ENCODE results near the gene RRP1.
"Not testable (repeated sequence)": the region's sequence is repeated elsewhere in the genome, so short reads cannot be mapped to it uniquely, and the experiment has no call there.

Gene RRP1

DNA sequence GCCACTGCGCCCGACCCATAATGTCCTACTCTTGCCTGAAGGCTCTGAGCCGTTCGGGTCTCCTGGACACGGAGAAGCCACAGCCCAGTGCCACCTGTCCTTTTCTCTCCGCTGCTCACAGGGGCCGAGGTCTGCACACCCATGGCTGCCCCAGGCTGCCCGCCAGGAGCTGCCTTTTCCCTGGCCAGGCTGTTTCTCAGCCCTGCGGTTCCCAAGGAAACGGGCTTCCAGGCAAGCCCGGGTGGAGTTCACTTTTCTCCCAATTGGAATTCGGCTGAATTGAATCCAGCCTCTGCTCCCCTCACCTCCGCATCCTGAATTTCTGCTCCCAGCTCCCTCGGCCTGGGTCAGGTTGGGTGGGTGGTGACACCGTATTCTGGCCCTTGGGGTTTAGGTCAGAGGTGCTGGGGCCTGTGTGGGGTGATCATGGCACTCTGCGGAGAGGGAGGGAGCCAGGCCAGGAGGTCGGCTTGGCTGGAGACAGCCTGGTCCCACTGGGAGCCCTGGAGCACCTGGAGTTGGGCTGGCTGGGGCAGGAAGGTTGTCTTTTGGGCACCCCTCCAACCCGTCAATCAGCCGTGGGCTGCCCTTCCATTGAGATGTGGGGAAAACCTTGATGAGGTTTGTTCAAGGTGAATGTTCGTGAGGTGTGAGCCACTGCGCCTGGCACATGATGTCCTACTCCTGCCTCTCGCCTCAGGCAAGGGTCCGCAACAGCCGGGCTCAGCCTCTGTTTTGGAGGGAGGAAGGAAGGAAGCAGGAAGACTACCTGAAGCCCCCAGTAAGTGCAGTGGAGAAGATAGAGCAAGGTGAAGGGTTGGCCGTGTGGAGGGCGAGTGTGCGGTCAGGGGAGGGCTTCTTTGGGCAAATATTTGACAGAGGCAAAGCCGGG lies 25.1 kb downstream of the RRP1 start:
- Histone ChIP-seq H3K27me3 (ENCODE audit: control insufficient read depth, insufficient read depth, low read length) (no peaks in the 10 kb centered on the region), H3K36me3 (ENCODE audit: control insufficient read depth, insufficient read depth, low read length) (no peaks in the 10 kb centered on the region), H3K4me1 (ENCODE audit: control insufficient read depth, insufficient read depth, low read length) (peaks cover 38% of the 10 kb centered on the region), H3K9ac (ENCODE audit: low read length) (no peak overlapping the region), H3K27ac (ENCODE audit: low read depth, low read length) (no peak overlapping the region), H3K9me3 (ENCODE audit: control insufficient read depth, insufficient read depth, low read depth, low read length) (no peaks in the 10 kb centered on the region; the same call in 1 of the 2 replicates), H3K4me3 (ENCODE audit: low read depth, low read length) (peak overlapping the region; percentile 45)

DNA sequence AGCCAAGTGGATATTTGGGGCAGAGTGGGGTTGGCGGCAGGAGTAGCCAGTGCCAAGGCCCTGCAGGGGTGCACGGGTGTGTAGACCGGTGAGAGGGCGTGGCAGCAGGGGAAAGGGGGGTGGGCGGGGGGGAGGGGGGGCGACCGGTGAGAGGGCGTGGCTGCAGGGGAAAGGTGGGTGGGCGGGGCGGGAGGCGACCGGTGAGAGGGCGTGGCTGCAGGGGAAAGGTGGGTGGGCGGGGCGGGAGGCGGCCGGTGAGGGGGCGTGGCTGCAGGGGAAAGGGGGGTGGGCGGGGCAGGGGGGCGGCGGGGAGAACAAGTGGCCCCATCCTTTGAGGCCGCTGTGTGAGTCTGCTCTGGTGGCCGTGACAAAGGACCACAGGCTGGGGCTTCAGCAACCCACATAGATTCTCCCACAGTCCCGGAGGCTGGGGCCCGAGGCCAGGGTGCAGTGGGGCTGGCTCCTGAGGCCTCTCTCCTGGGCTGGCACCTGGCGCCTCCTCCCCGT lies 25.8 kb downstream of the RRP1 start:
- no peaks in the 10 kb centered on the region; the same call in 1 of the 2 replicates for H3K9me3 ChIP-seq (ENCODE audit: control insufficient read depth, insufficient read depth, low read depth, low read length)
- H3K4me1 ChIP-seq (ENCODE audit: control insufficient read depth, insufficient read depth, low read length), result peaks cover 38% of the 10 kb centered on the region
- no peak overlapping the region for H3K9ac ChIP-seq (ENCODE audit: low read length)
- H3K27ac ChIP-seq (ENCODE audit: low read depth, low read length), result no peak overlapping the region
- H3K36me3 ChIP-seq (ENCODE audit: control insufficient read depth, insufficient read depth, low read length), result no peaks in the 10 kb centered on the region
- H3K4me3 ChIP-seq (ENCODE audit: low read depth, low read length), result peak overlapping the region; percentile 45
- no peaks in the 10 kb centered on the region for H3K27me3 ChIP-seq (ENCODE audit: control insufficient read depth, insufficient read depth, low read length)

DNA sequence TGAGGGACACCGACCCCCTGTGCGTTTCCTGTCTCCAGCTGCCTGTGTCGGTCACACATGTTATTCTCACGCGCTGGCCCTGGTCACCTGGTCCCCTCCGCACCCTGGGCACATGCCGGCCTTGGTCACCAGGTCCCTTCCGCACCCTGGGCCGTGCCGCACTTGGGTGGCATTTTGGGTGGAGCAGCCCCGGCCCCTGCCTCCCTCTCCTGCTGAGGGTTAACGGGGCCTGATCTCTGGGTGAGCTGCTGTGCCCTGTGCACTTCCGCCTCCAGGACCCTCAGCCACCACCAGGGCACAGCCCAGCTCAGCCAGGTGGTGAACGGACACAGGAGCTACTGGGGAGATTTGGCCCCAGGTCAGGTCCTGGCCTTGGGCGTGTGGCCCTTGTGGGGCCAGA lies 26.6 kb downstream of the RRP1 start:
- Histone ChIP-seq H3K9me3 (ENCODE audit: control insufficient read depth, insufficient read depth, low read depth, low read length) (no peaks in the 10 kb centered on the region; the same call in 1 of the 2 replicates), H3K27ac (ENCODE audit: low read depth, low read length) (no peak overlapping the region), H3K36me3 (ENCODE audit: control insufficient read depth, insufficient read depth, low read length) (no peaks in the 10 kb centered on the region), H3K27me3 (ENCODE audit: control insufficient read depth, insufficient read depth, low read length) (no peaks in the 10 kb centered on the region), H3K4me1 (ENCODE audit: control insufficient read depth, insufficient read depth, low read length) (peaks cover 37% of the 10 kb centered on the region), H3K4me3 (ENCODE audit: low read depth, low read length) (no peak overlapping the region), H3K9ac (ENCODE audit: low read length) (no peak overlapping the region)

DNA sequence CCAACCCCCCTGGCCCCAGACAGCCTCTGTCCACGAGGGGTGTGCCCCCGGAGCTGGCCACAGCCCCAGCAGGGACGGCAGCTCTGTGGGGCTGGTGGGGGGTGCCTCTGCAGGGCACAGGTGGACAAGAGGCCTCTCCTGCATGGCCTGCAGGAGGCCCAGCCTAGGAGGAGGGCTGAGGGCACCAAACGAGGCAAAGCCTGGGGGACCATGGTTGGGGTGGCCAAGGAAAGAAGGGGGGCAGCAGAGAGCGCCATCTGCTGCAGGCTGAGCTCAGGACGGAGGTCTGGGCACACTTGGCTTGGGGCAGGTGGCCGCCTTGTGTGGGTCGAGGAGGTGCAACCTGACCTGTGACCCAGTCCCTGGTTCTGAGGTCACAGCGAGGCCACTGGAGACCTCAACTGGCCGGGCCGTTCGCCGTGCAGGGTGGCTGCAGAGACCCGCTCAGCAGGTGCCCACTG lies 27.3 kb downstream of the RRP1 start:
- Histone ChIP-seq H3K4me1 (ENCODE audit: control insufficient read depth, insufficient read depth, low read length) (peaks cover 30% of the 10 kb centered on the region), H3K36me3 (ENCODE audit: control insufficient read depth, insufficient read depth, low read length) (no peaks in the 10 kb centered on the region), H3K9ac (ENCODE audit: low read length) (no peak overlapping the region), H3K27ac (ENCODE audit: low read depth, low read length) (no peak overlapping the region), H3K27me3 (ENCODE audit: control insufficient read depth, insufficient read depth, low read length) (no peaks in the 10 kb centered on the region), H3K9me3 (ENCODE audit: control insufficient read depth, insufficient read depth, low read depth, low read length) (no peaks in the 10 kb centered on the region; the same call in 1 of the 2 replicates), H3K4me3 (ENCODE audit: low read depth, low read length) (no peak overlapping the region)

DNA sequence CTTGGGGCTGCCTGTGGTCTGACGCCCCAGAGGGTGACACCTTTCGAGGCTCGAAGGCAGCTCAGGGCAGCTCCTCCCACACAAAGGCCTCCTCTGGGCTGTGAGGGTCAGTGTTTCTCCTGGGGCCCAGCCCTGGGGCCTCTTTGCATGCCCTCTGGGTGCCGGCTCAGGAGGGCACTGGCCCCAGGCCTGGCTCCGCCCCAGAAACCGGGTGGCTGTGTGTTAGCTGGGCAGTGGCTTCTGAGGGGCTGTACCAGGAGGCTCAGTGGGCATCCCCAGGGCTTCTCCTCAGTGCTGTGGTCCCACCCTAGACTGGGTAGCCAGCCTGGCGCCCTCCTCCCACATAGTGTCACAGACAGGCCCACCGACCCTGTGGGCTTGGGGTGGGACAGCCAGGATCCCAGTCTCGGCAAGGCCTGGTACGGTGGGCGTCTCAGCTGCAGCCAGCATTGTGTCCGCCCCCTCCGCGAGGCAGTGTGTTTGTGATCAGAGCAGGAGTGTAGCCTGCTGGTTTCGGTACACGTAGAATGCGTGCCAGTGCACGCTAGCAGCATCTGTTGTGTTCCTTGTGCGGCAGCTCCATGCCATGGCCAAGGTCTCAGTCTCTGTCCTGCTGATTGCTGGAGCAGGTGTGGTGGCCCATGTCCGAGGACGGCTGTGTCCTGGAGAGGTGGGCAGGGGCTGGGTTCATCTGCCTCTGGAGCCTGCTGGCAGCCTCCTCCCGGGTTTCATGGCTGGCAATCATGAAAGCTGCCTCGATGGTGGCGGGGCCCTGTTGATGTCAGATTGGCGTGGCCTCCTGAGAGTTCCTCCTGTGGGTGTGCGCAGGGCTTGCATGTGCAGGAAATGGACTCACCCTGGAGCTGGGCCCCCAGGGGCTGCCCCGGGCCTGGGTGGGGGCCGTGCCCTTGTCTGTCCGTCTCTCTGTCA lies 28.0 kb downstream of the RRP1 start:
- no peak overlapping the region for H3K9ac ChIP-seq (ENCODE audit: low read length)
- H3K27me3 ChIP-seq (ENCODE audit: control insufficient read depth, insufficient read depth, low read length), result no peaks in the 10 kb centered on the region
- H3K4me3 ChIP-seq (ENCODE audit: low read depth, low read length), result no peak overlapping the region
- peaks cover 22% of the 10 kb centered on the region for H3K4me1 ChIP-seq (ENCODE audit: control insufficient read depth, insufficient read depth, low read length)
- H3K36me3 ChIP-seq (ENCODE audit: control insufficient read depth, insufficient read depth, low read length), result no peaks in the 10 kb centered on the region
- no peak overlapping the region for H3K27ac ChIP-seq (ENCODE audit: low read depth, low read length)
- no peaks in the 10 kb centered on the region; the same call in 1 of the 2 replicates for H3K9me3 ChIP-seq (ENCODE audit: control insufficient read depth, insufficient read depth, low read depth, low read length)

DNA sequence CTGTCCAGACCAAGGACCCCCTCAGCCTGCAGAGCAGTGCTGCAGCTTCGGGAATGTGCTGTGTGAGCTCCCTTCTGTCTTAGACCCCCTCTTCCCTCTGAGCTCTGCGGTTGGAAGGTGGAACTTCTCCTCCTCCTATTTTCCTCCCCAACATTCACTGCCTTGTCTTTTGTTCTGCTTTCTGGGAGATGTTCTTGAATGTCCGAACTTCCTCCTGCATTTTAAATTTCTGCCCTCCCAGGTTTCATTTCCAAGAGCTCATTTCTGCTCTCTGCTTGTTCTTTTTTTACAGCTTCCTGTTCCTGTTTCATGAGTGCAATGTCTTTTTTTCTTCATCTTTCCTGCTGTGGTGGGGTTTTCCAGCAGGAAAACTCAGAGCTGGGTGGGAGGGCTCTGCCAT lies 29.3 kb downstream of the RRP1 start:
- Histone ChIP-seq H3K9ac (ENCODE audit: low read length) (no peak overlapping the region), H3K9me3 (ENCODE audit: control insufficient read depth, insufficient read depth, low read depth, low read length) (no peaks in the 10 kb centered on the region; the same call in 1 of the 2 replicates), H3K4me3 (ENCODE audit: low read depth, low read length) (no peak overlapping the region), H3K27ac (ENCODE audit: low read depth, low read length) (no peak overlapping the region), H3K4me1 (ENCODE audit: control insufficient read depth, insufficient read depth, low read length) (peaks cover 16% of the 10 kb centered on the region), H3K36me3 (ENCODE audit: control insufficient read depth, insufficient read depth, low read length) (no peaks in the 10 kb centered on the region), H3K27me3 (ENCODE audit: control insufficient read depth, insufficient read depth, low read length) (no peaks in the 10 kb centered on the region)

DNA sequence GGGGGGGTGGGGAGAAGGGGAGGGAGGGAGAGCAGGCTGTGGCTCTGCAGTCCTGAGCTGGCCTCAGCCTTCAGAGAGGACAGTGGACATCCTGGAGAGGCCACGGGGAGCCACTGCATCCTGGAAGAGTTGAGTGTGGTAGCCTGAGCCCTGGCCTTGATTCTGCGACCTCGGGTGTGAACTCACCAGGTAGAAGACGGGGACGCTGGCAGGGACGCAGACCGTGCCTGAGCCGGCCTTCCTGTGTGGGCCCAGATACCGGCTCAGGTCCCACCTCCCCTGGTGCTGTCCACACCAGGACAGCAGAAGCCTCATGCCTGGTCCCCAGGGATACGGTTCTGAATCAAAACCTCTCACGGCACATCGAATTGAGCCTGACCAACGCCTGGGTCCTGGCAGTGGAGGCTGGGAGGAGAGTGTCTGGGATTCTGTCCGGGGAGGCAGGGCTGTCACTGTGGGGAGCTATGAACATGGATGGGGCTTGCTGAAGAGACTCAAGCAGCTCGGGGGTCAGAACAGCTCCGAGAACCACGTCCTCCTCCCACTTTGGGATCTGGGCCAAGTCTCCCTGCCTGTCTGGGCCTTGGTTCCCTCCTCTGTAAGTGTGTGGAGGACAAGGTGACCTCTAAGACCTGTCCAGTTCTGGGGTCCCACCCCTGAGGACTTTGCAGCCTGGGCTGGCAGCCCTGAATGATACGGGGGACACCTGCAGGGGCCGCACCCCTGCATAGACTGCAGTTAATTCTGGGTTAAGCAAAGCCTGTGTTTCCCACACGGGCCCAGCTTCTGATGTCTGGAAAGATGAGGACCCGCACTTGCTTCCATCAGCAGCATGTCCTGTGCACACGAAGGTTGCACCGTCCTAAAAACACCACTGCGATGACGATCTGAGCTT lies 30.4 kb downstream of the RRP1 start:
- H3K27ac ChIP-seq (ENCODE audit: low read depth, low read length), result no peak overlapping the region
- peaks cover 8% of the 10 kb centered on the region for H3K4me1 ChIP-seq (ENCODE audit: control insufficient read depth, insufficient read depth, low read length)
- H3K4me3 ChIP-seq (ENCODE audit: low read depth, low read length), result no peak overlapping the region
- no peaks in the 10 kb centered on the region; the same call in 1 of the 2 replicates for H3K9me3 ChIP-seq (ENCODE audit: control insufficient read depth, insufficient read depth, low read depth, low read length)
- no peak overlapping the region for H3K9ac ChIP-seq (ENCODE audit: low read length)
- H3K27me3 ChIP-seq (ENCODE audit: control insufficient read depth, insufficient read depth, low read length), result no peaks in the 10 kb centered on the region
- no peaks in the 10 kb centered on the region for H3K36me3 ChIP-seq (ENCODE audit: control insufficient read depth, insufficient read depth, low read length)

DNA sequence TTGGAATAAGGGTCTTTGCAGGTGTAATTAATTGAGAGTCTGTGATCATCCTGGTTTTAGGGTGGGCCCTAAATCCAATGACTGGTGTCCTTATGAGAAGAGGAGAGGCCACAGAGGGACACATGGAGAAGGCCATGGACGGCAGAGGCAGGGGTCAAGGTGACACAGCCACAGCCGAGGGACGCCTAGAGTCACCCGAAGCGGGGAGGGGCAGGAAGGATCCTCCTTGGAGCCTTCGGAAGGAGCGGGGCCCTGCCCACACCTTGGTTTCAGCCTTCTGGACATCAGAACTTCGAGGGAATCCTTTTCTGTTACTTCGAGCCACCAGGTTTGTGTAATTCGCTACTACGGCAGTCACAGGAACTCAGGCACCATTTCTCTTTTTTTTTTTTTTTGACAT lies 31.1 kb downstream of the RRP1 start:
- no peak overlapping the region for H3K27ac ChIP-seq (ENCODE audit: low read depth, low read length)
- H3K9me3 ChIP-seq (ENCODE audit: control insufficient read depth, insufficient read depth, low read depth, low read length), result no peaks in the 10 kb centered on the region; the same call in 1 of the 2 replicates
- peaks cover 6% of the 10 kb centered on the region; the same call in 1 of the 2 replicates for H3K4me1 ChIP-seq (ENCODE audit: control insufficient read depth, insufficient read depth, low read length)
- no peaks in the 10 kb centered on the region for H3K27me3 ChIP-seq (ENCODE audit: control insufficient read depth, insufficient read depth, low read length)
- no peak overlapping the region for H3K9ac ChIP-seq (ENCODE audit: low read length)
- no peak overlapping the region for H3K4me3 ChIP-seq (ENCODE audit: low read depth, low read length)
- no peaks in the 10 kb centered on the region for H3K36me3 ChIP-seq (ENCODE audit: control insufficient read depth, insufficient read depth, low read length)

DNA sequence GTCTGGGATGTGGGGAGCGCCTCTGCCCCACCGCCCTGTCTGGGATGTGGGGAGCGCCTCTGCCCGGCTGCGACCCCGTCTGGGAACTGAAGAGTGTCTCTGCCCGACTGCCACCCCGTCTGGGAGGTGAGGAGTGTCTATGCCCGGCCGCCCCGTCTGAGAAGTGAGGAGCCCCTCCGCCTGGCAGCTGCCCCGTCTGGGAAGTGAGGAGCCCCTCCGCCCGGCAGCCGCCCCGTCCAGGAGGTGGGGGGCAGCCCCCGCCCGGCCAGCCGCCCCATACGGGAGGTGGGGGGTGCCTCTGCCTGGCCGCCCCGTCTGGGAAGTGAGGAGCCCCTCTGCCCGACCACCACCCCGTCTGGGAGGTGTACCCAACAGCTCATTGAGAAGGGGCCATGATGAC lies 32.8 kb downstream of the RRP1 start:
- not testable (repeated sequence) for H3K27ac ChIP-seq (ENCODE audit: low read depth, low read length); H3K4me3 ChIP-seq (ENCODE audit: low read depth, low read length); H3K9ac ChIP-seq (ENCODE audit: low read length); H3K27me3 ChIP-seq (ENCODE audit: control insufficient read depth, insufficient read depth, low read length); H3K36me3 ChIP-seq (ENCODE audit: control insufficient read depth, insufficient read depth, low read length); H3K9me3 ChIP-seq (ENCODE audit: control insufficient read depth, insufficient read depth, low read depth, low read length)
- H3K4me1 ChIP-seq (ENCODE audit: control insufficient read depth, insufficient read depth, low read length), result peaks cover 19% of the 10 kb centered on the region; the same call in 1 of the 2 replicates

DNA sequence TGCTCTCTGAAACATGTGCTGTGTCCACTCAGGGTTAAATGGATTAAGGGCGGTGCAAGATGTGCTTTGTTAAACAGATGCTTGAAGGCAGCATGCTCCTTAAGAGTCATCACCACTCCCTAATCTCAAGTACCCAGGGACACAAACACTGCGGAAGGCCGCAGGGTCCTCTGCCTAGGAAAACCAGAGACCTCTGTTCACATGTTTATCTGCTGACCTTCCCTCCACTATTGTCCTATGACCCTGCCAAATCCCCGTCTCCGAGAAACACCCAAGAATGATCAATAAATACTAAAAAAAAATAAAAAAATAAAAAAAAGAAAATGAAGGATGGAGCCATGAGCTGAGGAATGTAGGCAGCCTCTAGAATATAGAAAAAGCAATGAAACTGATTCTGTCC lies 33.4 kb downstream of the RRP1 start:
- H3K27ac ChIP-seq (ENCODE audit: low read depth, low read length); H3K36me3 ChIP-seq (ENCODE audit: control insufficient read depth, insufficient read depth, low read length); H3K9ac ChIP-seq (ENCODE audit: low read length); H3K27me3 ChIP-seq (ENCODE audit: control insufficient read depth, insufficient read depth, low read length); H3K4me3 ChIP-seq (ENCODE audit: low read depth, low read length); H3K9me3 ChIP-seq (ENCODE audit: control insufficient read depth, insufficient read depth, low read depth, low read length): not testable (repeated sequence)
- H3K4me1 ChIP-seq (ENCODE audit: control insufficient read depth, insufficient read depth, low read length), result peaks cover 19% of the 10 kb centered on the region; the same call in 1 of the 2 replicates

Data from HUES6 (cell line).